ENCODE measurements around the gene TFF2.

Gene TFF2

DNA sequence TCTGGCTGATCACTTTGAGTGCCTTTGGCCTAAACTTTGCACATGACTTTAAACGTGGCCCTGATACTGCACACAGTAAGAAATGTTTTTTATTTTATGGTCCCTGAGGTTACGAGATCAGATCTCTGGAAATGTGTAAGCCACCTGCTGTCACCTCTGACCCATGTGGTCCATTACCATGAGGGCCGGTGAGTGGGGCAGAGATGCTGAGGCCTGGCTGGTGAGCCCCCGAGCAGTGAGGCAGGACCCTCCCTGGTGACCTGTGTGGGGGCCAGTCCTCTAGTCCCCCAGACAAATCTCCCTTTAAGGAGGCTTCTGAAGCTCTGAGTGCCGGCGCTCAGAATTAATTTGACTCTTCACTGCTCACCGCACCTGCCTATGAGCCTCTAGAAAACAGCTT, 48.0 kb downstream of the TFF2 start:
- no peak for DNase-seq
- H3K27me3 ChIP-seq (ENCODE audit: insufficient read depth, low read depth, severe bottlenecking) = no peaks in the 10 kb centered on the region
- H3K36me3 ChIP-seq = peaks cover 2% of the 10 kb centered on the region; the same call in 1 of the 2 replicates
- no peaks in the 10 kb centered on the region for H3K9me3 ChIP-seq (ENCODE audit: severe bottlenecking)
- H3K27ac ChIP-seq = no peak overlapping the region
- TF ChIP-seq, protein P1, sequence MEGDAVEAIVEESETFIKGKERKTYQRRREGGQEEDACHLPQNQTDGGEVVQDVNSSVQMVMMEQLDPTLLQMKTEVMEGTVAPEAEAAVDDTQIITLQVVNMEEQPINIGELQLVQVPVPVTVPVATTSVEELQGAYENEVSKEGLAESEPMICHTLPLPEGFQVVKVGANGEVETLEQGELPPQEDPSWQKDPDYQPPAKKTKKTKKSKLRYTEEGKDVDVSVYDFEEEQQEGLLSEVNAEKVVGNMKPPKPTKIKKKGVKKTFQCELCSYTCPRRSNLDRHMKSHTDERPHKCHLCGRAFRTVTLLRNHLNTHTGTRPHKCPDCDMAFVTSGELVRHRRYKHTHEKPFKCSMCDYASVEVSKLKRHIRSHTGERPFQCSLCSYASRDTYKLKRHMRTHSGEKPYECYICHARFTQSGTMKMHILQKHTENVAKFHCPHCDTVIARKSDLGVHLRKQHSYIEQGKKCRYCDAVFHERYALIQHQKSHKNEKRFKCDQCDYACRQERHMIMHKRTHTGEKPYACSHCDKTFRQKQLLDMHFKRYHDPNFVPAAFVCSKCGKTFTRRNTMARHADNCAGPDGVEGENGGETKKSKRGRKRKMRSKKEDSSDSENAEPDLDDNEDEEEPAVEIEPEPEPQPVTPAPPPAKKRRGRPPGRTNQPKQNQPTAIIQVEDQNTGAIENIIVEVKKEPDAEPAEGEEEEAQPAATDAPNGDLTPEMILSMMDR (IDR thresholded peaks at IDR 0.05; ENCODE audit: low read depth, low read length) = no peak
- H3K4me3 ChIP-seq (ENCODE audit: low read depth, low read length) = no peak overlapping the region

DNA sequence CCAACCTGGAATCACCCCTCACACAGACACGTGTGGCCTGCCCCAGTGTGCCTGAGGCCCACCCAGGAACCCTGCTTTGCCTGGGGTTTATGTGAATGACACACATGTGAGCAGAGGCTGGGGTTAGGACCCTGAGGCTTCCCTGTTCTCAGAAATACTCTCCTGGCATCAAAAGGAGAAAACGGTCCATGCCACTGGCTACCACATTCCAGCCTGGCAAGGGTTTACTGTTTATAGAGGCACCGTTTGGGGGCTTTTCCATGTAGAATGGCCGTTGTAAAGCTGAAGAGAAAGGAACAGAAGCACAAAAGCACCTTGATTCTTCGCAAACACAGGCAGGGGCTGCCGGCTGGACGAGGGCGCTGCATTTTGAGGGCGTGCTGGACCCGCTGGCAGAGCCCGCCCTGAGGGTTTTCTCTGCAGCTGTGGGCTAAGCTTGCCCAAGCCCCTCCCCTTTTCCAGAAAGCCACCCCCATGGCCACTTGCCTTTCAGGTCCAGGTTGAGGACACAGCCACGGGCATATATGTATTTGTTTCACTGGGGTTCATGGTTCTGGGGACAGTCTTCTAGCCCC, 48.6 kb downstream of the TFF2 start:
- H3K27me3 ChIP-seq (ENCODE audit: insufficient read depth, low read depth, severe bottlenecking) = no peaks in the 10 kb centered on the region
- no peak overlapping the region for H3K27ac ChIP-seq
- no peaks in the 10 kb centered on the region for H3K9me3 ChIP-seq (ENCODE audit: severe bottlenecking)
- H3K4me3 ChIP-seq (ENCODE audit: low read depth, low read length) = no peak overlapping the region
- H3K36me3 ChIP-seq = peaks cover 2% of the 10 kb centered on the region
- DNase-seq = no peak
- TF ChIP-seq, protein P1 (IDR thresholded peaks at IDR 0.05; ENCODE audit: low read depth, low read length) = no peak

DNA sequence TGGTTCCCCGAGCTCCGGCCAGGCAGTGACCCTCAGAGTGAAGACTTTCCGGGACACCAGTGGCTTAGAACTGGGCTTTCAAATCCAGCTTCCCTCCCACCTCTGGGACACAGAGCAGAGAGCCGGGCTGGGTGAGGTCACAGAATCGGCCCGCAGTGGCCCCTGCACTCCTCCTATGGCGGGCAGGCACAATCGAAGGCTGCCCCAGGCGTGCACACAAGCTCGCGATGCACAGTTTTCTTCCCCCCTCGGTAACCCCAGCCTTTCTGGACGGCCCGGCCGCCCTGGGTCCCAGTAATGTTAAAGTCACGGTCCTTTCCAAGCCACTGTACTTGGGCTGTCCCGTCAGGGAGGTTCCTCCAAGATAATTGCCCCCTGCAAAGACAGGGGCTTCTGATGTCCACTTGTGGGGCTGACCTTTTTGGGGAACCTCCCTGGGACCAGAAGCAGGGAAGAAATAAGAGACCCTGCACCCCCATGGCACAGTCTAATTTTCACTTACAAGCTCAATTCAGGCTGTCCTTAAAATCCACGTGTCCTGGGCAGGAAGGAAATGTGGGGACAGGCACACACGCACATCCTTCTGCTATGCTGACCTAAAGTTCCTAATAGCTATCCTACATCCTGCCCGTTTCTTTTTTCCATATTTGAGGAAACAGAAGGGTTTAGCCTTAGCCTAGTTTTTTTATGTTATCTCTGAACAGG, 49.3 kb downstream of the TFF2 start:
- no peak overlapping the region for H3K27ac ChIP-seq
- peaks cover 2% of the 10 kb centered on the region for H3K36me3 ChIP-seq
- no peaks in the 10 kb centered on the region for H3K9me3 ChIP-seq (ENCODE audit: severe bottlenecking)
- no peaks in the 10 kb centered on the region for H3K27me3 ChIP-seq (ENCODE audit: insufficient read depth, low read depth, severe bottlenecking)
- TF ChIP-seq, protein P1 (IDR thresholded peaks at IDR 0.05; ENCODE audit: low read depth, low read length) = no peak
- DNase-seq = no peak
- H3K4me3 ChIP-seq (ENCODE audit: low read depth, low read length) = no peak overlapping the region

DNA sequence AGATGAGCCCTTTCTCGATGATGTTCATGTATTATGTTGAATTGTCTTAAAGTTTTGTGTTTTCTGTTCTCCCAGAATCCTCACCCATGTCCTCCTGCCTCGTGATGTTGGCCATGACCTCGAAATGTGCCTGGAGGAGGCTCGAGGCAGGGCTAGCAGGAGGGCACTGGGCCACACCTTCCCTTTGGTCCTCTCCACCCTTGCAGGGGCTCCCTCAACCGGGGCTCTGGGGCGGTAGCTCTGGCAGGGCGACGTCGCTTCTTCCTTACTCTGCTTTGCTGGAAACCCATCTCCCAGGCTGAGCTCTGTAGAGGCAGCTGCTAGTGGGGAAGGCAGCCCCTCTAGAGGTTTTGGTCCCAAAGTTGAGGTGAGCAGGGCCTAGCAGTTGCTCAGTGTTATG, 49.8 kb downstream of the TFF2 start:
- TF ChIP-seq, protein P1 (IDR thresholded peaks at IDR 0.05; ENCODE audit: low read depth, low read length) = no peak
- Histone ChIP-seq H3K27me3 (ENCODE audit: insufficient read depth, low read depth, severe bottlenecking) (no peaks in the 10 kb centered on the region), H3K4me3 (ENCODE audit: low read depth, low read length) (no peak overlapping the region)

DNA sequence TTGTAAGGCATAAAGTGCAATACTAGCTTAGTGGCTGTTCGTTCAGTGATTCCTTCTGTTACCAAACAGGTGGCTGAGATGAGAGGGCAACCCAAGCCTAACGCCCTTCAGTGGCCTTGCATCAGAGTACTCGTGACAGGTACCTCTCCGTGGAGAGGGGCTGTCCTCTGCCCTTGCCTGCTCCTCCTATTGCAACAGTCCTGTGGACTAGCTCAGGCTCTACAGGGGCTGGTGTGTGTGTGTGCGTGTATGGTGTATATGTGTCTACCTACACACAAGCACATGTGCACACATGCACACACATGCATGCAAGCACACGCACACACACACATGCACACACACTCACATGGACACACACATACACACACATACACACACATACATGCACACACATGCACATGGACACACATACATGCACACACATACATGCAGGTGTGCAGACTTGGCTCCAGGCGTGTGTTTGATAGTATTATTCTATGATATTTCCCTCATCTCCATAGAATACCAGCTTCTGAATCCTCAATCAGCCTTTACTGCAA, 50.7 kb downstream of the TFF2 start:
- Histone ChIP-seq H3K36me3 (peaks cover 2% of the 10 kb centered on the region), H3K27ac (no peak overlapping the region), H3K9me3 (ENCODE audit: severe bottlenecking) (no peaks in the 10 kb centered on the region), H3K27me3 (ENCODE audit: insufficient read depth, low read depth, severe bottlenecking) (no peaks in the 10 kb centered on the region), H3K4me3 (ENCODE audit: low read depth, low read length) (no peak overlapping the region)
- TF ChIP-seq, protein P1 (IDR thresholded peaks at IDR 0.05; ENCODE audit: low read depth, low read length) = no peak
- no peak for DNase-seq

More for the DNA sequence above, 49.8 kb downstream of the TFF2 start:
- Histone ChIP-seq H3K36me3 (peaks cover 2% of the 10 kb centered on the region), H3K9me3 (ENCODE audit: severe bottlenecking) (no peaks in the 10 kb centered on the region), H3K27ac (no peak overlapping the region)
- no peak for DNase-seq
